GM19043 (cell line): ENCODE measurements around the gene GOT2.
"Not testable (repeated sequence)": the region's sequence is repeated elsewhere in the genome, so short reads cannot be mapped to it uniquely, and the experiment has no call there.

Source experiments
- ATAC-seq: cut with Tn5 transposase; IDR thresholded peaks from one replicate; pipeline ENCODE4 v1.9.1; 2021; ENCODE audit warnings: low read depth; ENCODE audit not compliant: unreplicated experiment

GOT2 gene

DNA sequence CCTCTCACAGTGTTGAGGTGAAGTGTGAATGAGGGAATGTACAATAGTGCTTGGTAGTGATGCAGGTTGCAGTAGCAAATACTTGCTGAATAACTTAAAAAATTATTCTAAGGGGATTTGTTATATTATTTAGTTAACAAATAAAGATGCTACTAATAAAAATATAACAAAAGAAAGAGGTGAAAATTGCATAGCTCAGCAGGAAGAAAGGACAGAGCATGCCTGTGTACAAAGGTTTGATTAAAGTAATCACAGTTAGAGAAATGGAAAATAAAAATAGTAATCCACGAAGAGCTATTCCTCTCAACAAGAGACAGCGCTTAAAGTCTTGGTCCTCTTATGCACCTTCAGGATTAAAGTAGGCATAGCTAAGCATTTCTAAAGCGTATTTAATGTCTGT, 11.0 kb downstream of the GOT2 start:
- no peak for ATAC-seq

DNA sequence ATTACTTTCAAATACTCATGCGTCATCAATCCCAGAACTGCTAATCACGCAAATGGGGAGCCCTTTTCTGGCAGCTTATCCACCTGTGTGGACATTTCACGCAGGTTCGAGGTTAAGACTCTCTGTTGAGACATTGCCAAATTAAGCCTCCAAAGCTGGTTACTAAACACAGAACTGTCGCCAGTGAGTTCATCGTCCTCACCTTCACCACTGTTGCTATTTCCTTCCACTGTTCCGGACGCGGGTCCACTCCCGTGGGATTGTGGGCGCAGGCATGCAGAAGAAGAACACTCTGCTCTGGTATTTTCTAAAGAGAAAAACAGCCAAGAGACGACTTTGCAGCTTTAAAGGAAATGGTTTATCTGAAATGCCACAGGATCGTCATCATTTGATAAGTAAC, 16.1 kb downstream of the GOT2 start:
- no peak for ATAC-seq

DNA sequence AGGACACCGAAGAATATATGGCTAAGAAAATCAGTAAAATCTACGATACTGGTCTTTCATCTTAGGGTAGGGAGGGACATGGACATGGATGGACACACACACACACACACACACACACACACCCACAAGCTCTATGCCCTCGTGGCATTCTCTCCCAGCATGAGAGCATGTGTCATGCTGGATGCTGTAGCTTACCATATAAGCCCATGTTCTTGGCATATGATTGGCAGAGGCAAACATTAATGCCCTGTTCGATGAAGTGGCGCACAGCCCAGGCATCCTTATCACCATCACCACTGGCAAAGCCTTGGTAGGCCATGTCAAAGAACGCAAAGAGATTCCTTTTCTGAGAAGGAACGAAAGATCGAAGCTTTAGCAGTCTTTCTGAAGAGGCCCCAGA, 17.6 kb downstream of the GOT2 start:
- no peak for ATAC-seq

DNA sequence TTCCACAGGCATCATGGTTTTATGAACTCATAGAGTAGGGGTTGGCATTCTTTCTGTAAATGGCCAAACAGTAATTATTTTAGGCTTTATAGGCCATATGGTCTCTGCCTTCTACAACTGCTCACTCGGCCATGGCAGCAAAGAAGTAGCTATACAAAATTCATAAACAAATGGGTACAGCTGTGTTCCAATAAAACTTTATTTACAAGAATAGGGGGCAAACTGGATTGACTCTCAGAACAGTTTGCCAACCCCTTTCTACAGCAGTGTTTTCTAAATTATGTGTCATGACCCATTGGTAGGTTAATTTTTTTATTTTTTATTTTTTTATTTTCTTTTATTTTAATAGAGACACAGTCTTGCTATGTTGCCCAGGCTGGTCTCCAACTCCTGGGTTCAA, 20.4 kb downstream of the GOT2 start:
- ATAC-seq: no peak

DNA sequence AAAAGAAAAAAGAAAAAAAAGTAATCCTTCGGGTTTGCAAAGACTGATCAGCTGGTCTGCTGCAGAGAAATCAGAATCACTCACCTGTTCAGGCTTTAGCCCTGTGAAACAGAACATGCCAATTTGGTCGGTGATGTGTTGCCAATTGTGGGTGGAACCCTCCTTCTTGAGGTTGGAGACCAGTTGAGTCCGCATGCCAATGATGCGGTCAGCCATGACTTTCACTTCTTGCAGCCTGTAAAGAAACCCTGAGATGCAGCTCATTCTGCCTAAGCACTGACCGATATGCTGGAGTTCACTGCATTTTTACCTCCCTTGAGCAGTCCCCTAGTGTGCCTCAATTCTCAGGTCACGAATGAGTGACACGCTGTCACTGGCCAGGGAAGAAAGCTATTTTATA, 24.8 kb downstream of the GOT2 start:
- ATAC-seq: no peak

DNA sequence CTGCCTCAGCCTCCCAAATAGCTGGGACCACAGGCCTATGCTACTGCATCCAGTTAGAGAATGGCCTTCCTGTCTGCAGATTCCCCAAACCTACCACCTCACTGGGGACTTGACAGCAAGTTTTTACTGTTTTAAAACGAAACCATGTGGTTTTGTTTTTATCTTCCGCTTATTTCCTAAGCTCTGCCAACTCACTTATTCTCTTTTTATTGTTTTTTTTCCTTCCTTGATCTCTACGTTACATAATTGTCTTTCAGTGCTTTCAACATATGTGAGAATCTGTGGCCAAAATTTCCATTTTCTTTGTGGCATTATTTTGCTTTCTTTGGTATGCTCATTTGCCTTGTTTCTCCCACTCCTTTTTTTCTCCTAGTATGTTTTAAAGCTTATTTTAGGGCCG, 35.0 kb downstream of the GOT2 start:
- ATAC-seq: no peak

DNA sequence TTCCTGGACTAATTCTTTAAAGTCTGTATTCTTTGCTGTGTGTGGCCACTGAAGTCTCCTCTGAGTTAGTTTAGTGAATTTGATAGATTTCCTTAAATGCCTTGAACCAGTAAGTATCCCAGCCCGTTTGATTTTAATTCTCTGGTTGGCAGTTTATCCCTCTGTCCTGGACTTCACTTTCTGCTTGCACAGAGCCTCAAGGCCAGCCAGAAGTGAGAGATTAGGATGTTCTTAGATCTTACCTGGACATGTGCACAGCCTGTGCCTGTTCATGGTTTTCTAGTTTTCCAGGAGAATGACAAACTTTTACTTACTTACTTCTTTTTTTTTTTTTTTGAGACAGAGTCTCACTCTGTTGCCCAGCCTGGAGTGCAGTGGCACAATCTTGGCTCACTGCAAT, 38.7 kb downstream of the GOT2 start:
- ATAC-seq: no peak

DNA sequence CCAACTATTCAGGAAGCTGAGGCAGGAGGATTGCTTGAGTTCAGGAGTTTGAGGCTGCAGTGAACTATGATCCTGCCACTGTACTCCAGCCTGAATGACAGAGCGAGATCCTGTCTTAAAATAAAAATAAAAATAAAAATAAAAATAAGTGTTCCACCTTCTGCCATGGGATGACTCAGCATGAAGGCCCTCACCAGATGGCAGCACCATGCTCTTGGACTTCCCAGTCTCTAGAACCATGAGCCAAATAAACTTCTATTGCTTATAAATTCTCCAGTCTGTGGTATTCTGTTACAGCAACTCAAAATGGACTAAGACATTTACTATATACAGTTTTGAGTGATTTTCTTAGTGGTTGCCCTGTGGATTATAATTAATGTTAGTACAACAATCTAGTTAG, 41.7 kb downstream of the GOT2 start:
- ATAC-seq: no peak

DNA sequence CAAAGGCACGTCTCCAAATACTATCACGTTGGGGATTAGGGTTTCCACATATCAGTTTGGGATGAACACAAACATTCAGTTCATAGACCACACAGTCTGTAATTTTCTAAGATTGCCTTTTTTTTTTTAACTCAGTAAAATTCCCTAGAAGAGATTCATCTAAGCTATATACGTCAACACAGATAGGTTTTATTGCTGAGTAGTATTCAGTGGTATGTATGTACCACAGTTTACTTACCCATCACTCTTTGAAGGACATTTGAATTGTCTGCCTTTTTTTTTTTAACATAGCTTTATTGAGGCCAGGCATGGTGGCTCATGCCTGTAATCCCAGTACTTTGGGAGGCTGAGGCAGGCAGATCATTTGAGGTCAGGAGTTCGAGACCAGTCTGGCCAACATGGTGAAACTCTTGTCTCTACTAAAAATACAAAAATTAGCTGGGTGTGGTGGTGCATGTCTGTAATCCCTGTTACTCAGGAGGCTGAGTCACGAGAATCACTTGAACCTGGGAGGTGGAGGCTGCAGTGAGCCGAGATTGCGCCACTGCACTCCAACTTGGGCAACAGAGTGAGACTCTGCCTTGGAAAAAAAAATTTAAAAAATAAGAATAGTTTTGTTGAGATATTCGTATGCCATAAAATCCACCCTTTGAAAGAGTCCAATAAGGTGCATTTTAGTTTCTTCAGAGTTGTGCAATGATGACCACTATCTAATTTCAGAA, 47.0 kb downstream of the GOT2 start:
- ATAC-seq: not testable (repeated sequence)

DNA sequence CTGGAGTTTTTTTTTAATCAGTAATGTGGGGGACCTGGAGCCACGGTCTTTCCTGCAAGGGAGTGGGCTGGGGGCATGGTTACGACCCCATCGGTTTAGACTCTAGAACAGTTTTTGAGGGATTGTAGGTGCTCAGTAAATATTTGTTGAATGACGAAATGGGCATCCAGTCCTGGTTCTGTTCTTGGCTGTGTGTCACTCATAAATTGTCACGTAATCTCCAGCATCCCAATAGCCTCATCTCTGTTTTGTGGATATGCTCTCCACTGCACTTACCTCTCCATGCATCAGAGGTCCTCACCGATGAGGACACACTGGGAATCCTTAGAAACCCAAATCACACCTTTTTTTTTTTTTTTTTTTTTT, 49.0 kb downstream of the GOT2 start:
- no peak for ATAC-seq

DNA sequence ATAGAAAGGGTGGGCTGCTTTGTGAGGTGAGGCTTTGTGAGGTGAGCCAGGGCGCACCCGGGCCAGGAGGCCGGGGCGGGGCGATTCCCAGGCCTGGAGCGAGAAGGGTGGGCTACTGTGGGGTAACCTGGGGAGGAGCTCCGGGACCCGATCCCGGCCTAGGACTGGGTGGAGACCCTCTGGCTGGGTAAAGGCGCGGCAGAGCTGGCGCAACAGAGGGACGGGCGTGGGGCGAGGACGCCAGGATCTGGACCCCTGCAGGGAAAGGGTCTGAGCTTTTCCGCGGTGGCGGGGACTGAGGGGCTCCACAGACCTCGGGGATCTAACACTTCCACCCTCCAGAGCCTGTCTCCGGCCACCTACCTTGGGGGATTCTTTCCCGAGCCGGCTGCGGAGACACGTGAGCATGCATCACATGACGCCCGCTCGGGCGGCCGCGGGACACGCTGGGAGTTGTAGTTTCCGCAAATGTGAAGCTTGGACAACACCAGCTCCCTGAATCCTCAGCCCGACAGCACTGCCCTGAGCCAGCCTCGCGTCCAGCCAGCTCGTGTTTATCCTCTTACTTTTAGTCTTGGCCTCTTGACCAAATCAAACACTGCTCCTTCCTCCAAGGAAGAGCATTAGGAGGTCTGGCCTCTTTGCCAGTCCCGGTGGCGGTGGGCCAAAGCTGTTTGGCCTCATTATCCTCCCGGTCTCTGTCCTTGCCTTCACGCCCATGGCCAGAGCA, 49.6 kb downstream of the GOT2 start, which contains the start of gene SLC38A7:
SLC38A7 (minus strand) TSS at position 417 of the 730 bp plus-strand sequence. CDS start 4,644 bp downstream, outside the sequence.
- peak; percentile 91 for ATAC-seq

DNA sequence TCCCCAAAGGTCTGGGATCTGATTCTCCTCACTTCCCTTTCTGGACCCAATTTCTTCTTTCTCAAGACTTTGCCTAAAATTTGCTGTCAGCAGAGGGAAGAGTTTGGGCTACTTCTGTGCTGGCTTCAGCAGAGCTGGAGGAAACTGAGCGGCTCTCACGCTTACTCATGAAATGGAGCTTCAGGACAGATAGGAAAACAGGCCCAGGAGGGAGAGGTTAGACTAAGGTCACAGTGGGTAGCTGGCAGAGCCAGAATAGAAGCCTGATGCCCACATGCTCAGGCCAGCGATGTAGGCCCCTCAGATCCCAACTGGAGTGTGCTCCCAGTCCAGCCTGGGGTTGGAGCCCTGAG, 50.1 kb downstream of the GOT2 start:
- ATAC-seq: peak; percentile 4

DNA sequence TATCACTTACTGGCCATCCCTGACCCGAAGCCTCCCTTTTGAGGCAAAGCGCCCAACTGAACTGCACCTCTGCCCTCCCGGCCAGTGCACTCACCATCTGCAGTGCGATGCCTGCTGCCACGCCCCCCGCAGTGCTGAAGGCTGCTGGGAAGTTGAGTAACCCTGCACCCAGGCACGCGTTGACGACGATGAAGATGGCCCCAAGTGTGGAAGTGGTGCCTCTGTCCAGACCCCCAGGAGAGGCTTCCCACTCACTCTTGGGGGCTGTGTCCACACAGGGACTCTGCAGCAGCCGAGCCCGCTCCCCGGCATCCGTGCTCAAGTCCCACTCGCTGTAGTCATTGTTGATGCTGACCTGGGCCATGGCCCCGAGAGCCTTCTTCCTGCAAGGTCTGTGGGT, 54.4 kb downstream of the GOT2 start:
- ATAC-seq: no peak

DNA sequence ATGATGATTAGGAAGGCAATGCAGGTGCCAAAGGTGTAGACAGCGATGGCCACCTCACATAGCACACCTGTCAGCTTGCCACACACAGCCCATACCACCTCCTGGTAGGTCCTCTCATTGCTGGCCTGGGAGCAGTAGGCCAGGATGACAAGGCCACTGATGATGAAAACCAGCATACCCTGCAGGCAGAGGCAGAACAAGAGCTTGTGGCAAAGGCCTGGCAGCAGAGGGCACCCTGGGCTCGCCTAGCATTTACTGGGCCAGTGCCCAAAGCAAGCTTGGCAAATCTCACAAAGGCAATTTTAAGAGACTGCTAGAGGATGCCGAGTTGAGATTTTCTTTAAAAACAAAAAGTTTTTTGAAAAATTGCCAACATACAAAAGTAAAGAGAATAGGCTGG, 55.4 kb downstream of the GOT2 start:
- ATAC-seq: no peak

DNA sequence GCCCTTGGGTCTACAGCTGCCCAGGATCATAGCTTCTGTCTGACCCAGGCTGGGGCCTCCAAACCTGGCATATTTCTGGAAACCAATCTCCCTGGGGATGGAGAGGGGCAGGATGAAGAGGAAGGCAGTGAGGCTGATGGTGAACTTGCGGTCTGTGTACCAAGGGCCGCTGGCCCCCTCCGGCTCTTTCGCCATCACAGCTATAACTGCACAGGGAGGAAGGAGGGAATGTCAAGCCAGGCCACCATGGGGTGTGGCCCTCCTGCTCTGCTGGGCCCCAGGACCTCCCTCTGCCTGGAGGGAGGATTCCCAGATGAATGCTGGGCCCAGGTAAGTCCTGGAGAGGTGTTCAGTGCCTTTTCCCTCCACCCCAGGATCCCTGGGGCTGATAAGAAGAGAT, 55.8 kb downstream of the GOT2 start:
- no peak for ATAC-seq

DNA sequence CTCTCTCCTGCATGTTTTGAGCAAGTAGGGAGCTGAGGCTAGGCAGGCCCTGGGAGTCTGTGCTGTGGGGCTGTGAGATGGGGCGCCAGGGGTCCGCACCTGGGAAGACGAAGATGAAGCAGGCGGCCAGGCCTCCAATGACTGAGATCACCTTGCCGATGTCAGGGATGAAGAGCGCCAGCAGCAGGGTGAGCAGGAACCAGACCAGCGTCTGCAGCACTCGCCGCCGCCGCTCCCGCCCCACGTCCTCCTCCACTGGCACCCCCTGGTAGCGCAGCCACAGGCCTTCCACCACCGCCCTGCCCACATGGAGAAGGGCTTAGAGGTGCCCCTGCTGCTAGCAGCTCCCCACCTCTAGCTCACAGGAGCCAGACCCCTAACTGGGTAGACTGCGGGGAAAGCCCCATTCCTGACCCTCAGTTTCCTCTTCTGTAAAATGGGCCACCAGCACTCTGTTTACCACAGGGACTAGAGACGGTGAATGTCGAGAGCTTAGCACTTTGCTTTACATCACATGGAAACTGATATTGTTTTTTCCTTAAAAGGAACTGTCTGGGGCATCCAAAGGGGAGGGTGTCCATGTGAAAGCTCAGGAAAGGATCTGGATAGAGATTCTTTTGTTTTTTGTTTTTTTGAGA, 63.1 kb downstream of the GOT2 start:
- no peak for ATAC-seq

DNA sequence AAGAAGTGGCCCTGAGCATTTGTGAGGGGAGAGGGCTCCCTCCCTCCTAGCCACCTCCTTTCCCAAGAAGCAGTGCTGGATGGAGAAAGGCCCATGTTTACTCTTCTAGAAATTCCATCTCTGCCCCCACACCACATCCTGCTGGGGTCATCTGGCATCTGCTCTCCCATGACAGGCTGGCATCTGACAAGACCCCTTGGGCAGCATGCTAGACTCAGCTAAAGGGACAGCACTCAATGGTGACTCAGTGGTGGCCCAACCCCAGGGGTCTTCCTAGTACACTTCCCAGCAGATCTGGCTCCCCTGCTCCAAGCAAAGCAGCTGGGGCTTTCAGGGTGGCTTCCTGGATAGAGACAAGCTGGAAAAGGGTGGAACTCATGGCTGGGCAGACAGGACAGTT, 63.9 kb downstream of the GOT2 start:
- ATAC-seq: no peak

DNA sequence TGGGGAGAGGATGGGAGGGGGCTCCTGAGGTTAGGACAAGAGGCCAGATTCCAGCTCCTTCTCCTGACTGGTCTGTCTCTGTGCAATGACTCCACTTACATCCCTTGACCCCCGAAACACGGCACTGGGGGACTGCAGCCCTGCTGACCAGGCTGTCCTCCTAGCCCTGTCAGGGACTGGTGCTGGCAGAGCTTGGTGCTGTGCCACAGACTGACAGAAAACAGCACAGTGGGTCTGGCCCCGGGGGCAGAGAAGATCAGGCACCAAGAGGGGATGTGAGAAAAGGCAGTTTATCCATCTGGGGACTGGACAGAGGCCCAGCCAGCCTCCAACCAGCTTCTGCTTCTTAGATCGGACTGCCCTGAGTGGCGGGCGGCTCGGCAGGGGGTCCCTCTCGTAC, 68.9 kb downstream of the GOT2 start:
- no peak for ATAC-seq

DNA sequence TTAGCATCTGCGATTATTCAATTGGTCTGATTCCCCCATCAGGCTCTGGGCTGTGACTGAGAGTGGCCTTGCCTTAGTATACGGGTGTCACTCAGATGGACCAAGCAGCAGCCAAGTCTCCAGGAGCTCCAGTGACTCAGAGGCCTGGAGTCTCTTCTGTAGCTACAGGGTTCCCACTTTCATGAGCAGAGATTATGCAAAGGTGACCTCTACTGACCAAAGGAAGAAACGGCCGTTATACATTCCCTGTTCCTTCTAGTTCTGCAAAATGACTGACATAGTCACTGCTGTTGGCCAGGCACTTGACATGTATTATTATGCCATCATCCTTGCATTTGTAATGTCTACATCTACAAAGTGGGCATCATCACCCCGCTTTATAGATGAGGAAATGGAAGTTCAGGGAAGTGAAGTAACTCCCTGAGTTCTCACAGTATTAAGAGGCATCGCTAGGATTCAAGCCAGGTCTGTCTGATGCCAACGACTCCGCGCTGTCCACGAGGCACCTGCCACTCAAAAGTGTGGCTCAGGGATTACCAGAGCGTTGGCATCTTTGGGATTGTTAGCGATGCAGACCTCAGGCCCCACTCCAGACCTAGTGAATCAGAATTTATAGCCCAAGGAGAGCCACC, 72.8 kb downstream of the GOT2 start:
- ATAC-seq: peak; percentile 63

DNA sequence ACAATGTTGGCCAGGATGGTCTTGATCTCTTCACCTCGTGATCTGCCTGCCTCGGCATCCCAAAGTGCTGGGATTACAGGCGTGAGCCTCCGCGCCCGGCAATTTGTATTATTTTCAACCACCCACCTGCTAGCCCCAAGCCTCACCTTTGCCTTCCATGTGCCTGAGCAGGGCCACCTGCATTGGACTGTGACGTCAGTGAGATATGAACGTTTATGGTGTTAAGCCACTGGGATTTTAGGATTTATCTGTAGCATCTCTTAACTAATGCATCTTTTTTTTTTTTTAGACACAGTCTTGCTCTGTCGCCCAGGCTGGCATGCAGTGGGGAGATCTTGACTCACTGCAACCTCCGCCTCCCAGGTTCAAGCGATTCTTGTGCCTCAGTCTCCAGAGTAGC, 74.2 kb downstream of the GOT2 start:
- ATAC-seq: not testable (repeated sequence)

DNA sequence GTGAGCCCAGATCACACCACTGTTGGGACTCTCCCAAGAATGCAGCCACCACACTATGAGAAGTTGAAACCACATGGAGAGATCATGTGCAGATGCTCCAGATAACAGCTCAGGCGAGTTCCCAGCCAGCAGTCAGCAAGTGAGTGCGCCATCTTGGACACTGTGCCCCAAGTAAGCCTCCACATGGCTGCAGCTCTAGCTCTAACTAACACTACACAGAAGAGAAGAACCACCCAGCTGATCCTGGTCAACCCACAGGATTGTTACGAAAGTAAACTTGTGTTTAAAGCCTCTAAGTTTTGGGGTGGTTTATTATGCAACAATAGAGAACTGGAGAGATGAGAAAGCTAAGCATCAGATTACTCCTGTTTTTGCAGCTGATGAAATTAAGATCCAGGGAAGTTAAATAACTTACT, 75.3 kb downstream of the GOT2 start:
- ATAC-seq: no peak
